Stimulated activated CD4-positive, alpha-beta T cell treated with anti-CD3 and anti-CD28 coated beads, Interleukin-15, amount 100 ng/mL, for 24 hours (primary cell): ENCODE data around the gene STX2.
"Not testable (repeated sequence)": the region's sequence is repeated elsewhere in the genome, so short reads cannot be mapped to it uniquely, and the experiment has no call there.

Experiments used
- DNase-seq: peaks from one replicate; pipeline ENCODE4 v3.0.0-alpha.2; 2020

STX2 gene

GRCh38 chr12:130795906-130796305 is 43.1 kb downstream of the STX2 start:
- no peak for DNase-seq

- DNase-seq: no peak
These were observed 45.5 kb downstream of the STX2 start for GRCh38 chr12:130793554-130793849.

GRCh38 chr12:130792821-130793553 is 46.1 kb downstream of the STX2 start:
- no peak for DNase-seq

GRCh38 chr12:130791629-130792028 is 47.4 kb downstream of the STX2 start:
- no peak for DNase-seq

GRCh38 chr12:130788515-130788914 is 50.5 kb downstream of the STX2 start:
- no peak for DNase-seq

GRCh38 chr12:130787445-130788410 is 51.3 kb downstream of the STX2 start:
- DNase-seq: no peak

- no peak for DNase-seq
These were observed 52.0 kb downstream of the STX2 start for GRCh38 chr12:130787041-130787440.

GRCh38 chr12:130783110-130783715 is 55.8 kb downstream of the STX2 start:
- DNase-seq: no peak

- DNase-seq: not testable (repeated sequence)
These were observed 56.8 kb downstream of the STX2 start for GRCh38 chr12:130782245-130782644.

- no peak for DNase-seq
These were observed 58.0 kb downstream of the STX2 start for GRCh38 chr12:130780880-130781575.

GRCh38 chr12:130780325-130780724 is 58.7 kb downstream of the STX2 start:
- DNase-seq: no peak

GRCh38 chr12:130778776-130779175 is 60.3 kb downstream of the STX2 start:
- DNase-seq: no peak

- DNase-seq: no peak
These were observed 62.2 kb downstream of the STX2 start for GRCh38 chr12:130776857-130777339.

- peak; percentile 82 for DNase-seq
These were observed 62.8 kb downstream of the STX2 start for GRCh38 chr12:130775953-130776856.

- DNase-seq: no peak
These were observed 68.5 kb downstream of the STX2 start for GRCh38 chr12:130770413-130771028.

- no peak for DNase-seq
These were observed 70.9 kb downstream of the STX2 start for GRCh38 chr12:130768120-130768519.

- DNase-seq: no peak
These were observed 72.6 kb downstream of the STX2 start for GRCh38 chr12:130766470-130766869.

GRCh38 chr12:130765186-130765659 is 73.8 kb downstream of the STX2 start:
- DNase-seq: peak; percentile 28

GRCh38 chr12:130764475-130765185 is 74.4 kb downstream of the STX2 start:
- peak; percentile 59 for DNase-seq

GRCh38 chr12:130764073-130764472 is 75.0 kb downstream of the STX2 start:
- peak; percentile 24 for DNase-seq

- no peak for DNase-seq
These were observed 76.8 kb downstream of the STX2 start for GRCh38 chr12:130762319-130762675.
